H1 (cell line): ENCODE data around the gene MRPL4. TPM values are rescaled to one million over a fixed set of nuclear protein-coding genes. Genes with fewer than 3 reads are reported as not detected.

Experiments used
- CTCF ChIA-PET: fragments of 300-600 bp; sonication (Branson Sonifier 250); formaldehyde crosslinking; loops from one replicate; lab custom pipeline; 2021; ENCODE audit not compliant: partially characterized antibody; lab: Charles Lee
- POLR2A ChIA-PET: fragments of 300-600 bp; sonication (Branson Sonifier 250); formaldehyde crosslinking; loops from one replicate; lab custom pipeline; 2021; ENCODE audit warnings: inconsistent platforms; ENCODE audit not compliant: partially characterized antibody; lab: Charles Lee
- DNase-seq, 2 experiments: peaks; one replicate each; pipeline versions ENCODE4 v3.0.0 to v3.0.0-alpha.2; 2010 to 2022; ENCODE audit warnings: low spot score in 2 of 2, low read depth in 1 of 2, mixed read lengths in 1 of 2
- FAIRE-seq: peaks from 2 replicates; lab custom pipeline; 2011; peaks lifted over from hg19 to GRCh38; lab: Jason Lieb, UNC
- H2AFZ ChIP-seq: 2 replicates; pipeline ENCODE4 v1.8.1; 2012; ENCODE audit warnings: low read length, inconsistent platforms
- H2AK5ac ChIP-seq: 2 replicates; pipeline ENCODE4 v1.6.1; 2013; ENCODE audit warnings: low read depth, low read length
- H2BK120ac ChIP-seq: replicated peaks from 2 replicates; pipeline ENCODE3; 2013; ENCODE audit warnings: low read depth, low read length, inconsistent platforms
- H2BK12ac ChIP-seq: 2 replicates; pipeline ENCODE4 v1.6.1; 2013; ENCODE audit warnings: low read depth, low read length
- H2BK15ac ChIP-seq: 2 replicates; pipeline ENCODE4 v1.6.1; 2013; ENCODE audit warnings: low read length
- H2BK20ac ChIP-seq: 2 replicates; pipeline ENCODE4 v1.6.1; 2013; ENCODE audit warnings: low read length
- H2BK5ac ChIP-seq: 2 replicates; pipeline ENCODE4 v1.6.1; 2013; ENCODE audit warnings: low read depth, low read length
- H3K14ac ChIP-seq: 2 replicates; pipeline ENCODE4 v1.6.1; 2013; ENCODE audit warnings: inconsistent platforms; ENCODE audit not compliant: insufficient read length
- H3K18ac ChIP-seq: 2 replicates; pipeline ENCODE4 v1.6.1; 2013; ENCODE audit warnings: low read length; ENCODE audit errors: extremely low read depth
- H3K23ac ChIP-seq: 2 replicates; pipeline ENCODE4 v1.6.1; 2013; ENCODE audit warnings: inconsistent platforms; ENCODE audit not compliant: insufficient read length
- H3K23me2 ChIP-seq: 2 replicates; pipeline ENCODE4 v1.6.1; 2013; ENCODE audit warnings: low read depth, low read length
- H3K27ac ChIP-seq: 2 replicates; pipeline ENCODE4 v1.6.1; 2011; ENCODE audit warnings: low read depth, low read length, inconsistent platforms
- H3K27me3 ChIP-seq, 4 experiments: replicated peaks in 1 of 4; 1 replicate in 1 of 4; 2 replicates in 3 of 4; pipeline versions ENCODE4 v1.6.1 to v1.8.1; 2011 to 2013; ENCODE audit warnings: low read length in 3 of 4, mild to moderate bottlenecking in 3 of 4, inconsistent platforms in 2 of 4, mixed read lengths in 2 of 4, moderate library complexity in 1 of 4; ENCODE audit not compliant: control insufficient read depth in 3 of 4, insufficient read depth in 3 of 4; ENCODE audit errors: extremely low read depth in 1 of 4
- H3K36me3 ChIP-seq, 4 experiments: 2 replicates each; pipeline versions ENCODE4 v1.6.1 to v1.8.1; 2011 to 2013; ENCODE audit warnings: mild to moderate bottlenecking in 4 of 4, low read length in 3 of 4, moderate library complexity in 2 of 4, control low read depth in 1 of 4, inconsistent platforms in 1 of 4; ENCODE audit not compliant: insufficient read depth in 4 of 4, control insufficient read depth in 2 of 4
- H3K4ac ChIP-seq: replicated peaks from 2 replicates; pipeline ENCODE3; 2013; ENCODE audit warnings: low read length, low read depth, mixed read lengths, inconsistent platforms; ENCODE audit not compliant: insufficient read length
- H3K4me1 ChIP-seq, 4 experiments: replicated peaks in 1 of 4; 1 replicate in 1 of 4; 2 replicates in 3 of 4; pipeline versions ENCODE4 v1.6.1 to v1.8.1; 2011 to 2013; ENCODE audit warnings: low read length in 3 of 4, inconsistent platforms in 2 of 4, mixed read lengths in 1 of 4; ENCODE audit not compliant: insufficient read depth in 4 of 4, control insufficient read depth in 3 of 4
- H3K4me2 ChIP-seq, 2 experiments: 2 replicates each; pipeline versions ENCODE4 v1.6.1 to v1.8.1; 2011 to 2013; ENCODE audit warnings: low read depth in 2 of 2, low read length in 2 of 2, control low read depth in 1 of 2, inconsistent platforms in 1 of 2, mild to moderate bottlenecking in 1 of 2; ENCODE audit not compliant: insufficient read depth in 1 of 2
- H3K4me3 ChIP-seq, 4 experiments: fragments of 200-600, 300-600 bp in 1 of 4; sonication (generic), shearing (Covaris generic), sonication (Bioruptor Twin) in 1 of 4; 2 replicates each; pipeline versions ENCODE4 v1.5.1 to v1.8.1; 2011 to 2016; ENCODE audit warnings: low read length in 4 of 4, low read depth in 3 of 4, control low read depth in 2 of 4, inconsistent platforms in 2 of 4, mild to moderate bottlenecking in 2 of 4, mixed read lengths in 1 of 4, moderate library complexity in 1 of 4; ENCODE audit not compliant: insufficient read depth in 2 of 4; ENCODE audit errors: extremely low read depth in 1 of 4
- H3K56ac ChIP-seq: replicated peaks from 2 replicates; pipeline ENCODE3; 2013; ENCODE audit warnings: low read depth, mild to moderate bottlenecking, mixed read lengths, low read length, inconsistent platforms; ENCODE audit not compliant: insufficient read length
- H3K79me1 ChIP-seq: 2 replicates; pipeline ENCODE4 v1.6.1; 2013; ENCODE audit warnings: low read depth, low read length, control low read depth
- H3K79me2 ChIP-seq, 2 experiments: 2 replicates each; pipeline versions ENCODE4 v1.6.1 to v1.8.1; 2012 to 2013; ENCODE audit warnings: low read length in 2 of 2, mild to moderate bottlenecking in 2 of 2, inconsistent platforms in 1 of 2; ENCODE audit not compliant: insufficient read depth in 2 of 2, control insufficient read depth in 1 of 2
- H3K9ac ChIP-seq, 4 experiments: replicated peaks in 1 of 4; 1 replicate in 1 of 4; 2 replicates in 3 of 4; pipeline versions ENCODE4 v1.6.1 to v1.8.1; 2011 to 2013; ENCODE audit warnings: low read depth in 3 of 4, low read length in 3 of 4, control low read depth in 2 of 4, mild to moderate bottlenecking in 2 of 4, moderate library complexity in 2 of 4, inconsistent platforms in 1 of 4; ENCODE audit errors: extremely low read depth in 1 of 4
- H3K9me3 ChIP-seq, 2 experiments: 2 replicates each; pipeline versions ENCODE4 v1.6.1 to v1.8.1; 2012 to 2013; ENCODE audit warnings: mild to moderate bottlenecking in 2 of 2, moderate library complexity in 2 of 2, control low read depth in 1 of 2, inconsistent platforms in 1 of 2, low read depth in 1 of 2, low read length in 1 of 2, mixed read lengths in 1 of 2; ENCODE audit not compliant: insufficient read depth in 2 of 2
- H4K20me1 ChIP-seq, 2 experiments: replicated peaks in 1 of 2; 2 replicates each; pipeline versions ENCODE3 to v1.8.1; 2011 to 2013; ENCODE audit warnings: inconsistent platforms in 2 of 2, low read length in 2 of 2, mild to moderate bottlenecking in 1 of 2; ENCODE audit not compliant: insufficient read depth in 2 of 2, control insufficient read depth in 1 of 2
- H4K5ac ChIP-seq: 2 replicates; pipeline ENCODE4 v1.6.1; 2013; ENCODE audit warnings: low read length, low read depth, mixed read lengths, inconsistent platforms; ENCODE audit not compliant: insufficient read length
- H4K8ac ChIP-seq: 2 replicates; pipeline ENCODE4 v1.8.0; 2013; ENCODE audit warnings: mild to moderate bottlenecking, moderate library complexity, low read length, inconsistent platforms; ENCODE audit not compliant: insufficient read depth; ENCODE audit errors: extremely low read depth
- H4K91ac ChIP-seq: replicated peaks from 2 replicates; pipeline ENCODE3; 2013; ENCODE audit warnings: low read length, mixed read lengths, inconsistent platforms; ENCODE audit not compliant: insufficient read length
- KDM1A ChIP-seq: fragments of 200-600, 300-600 bp; sonication (generic); IDR thresholded peaks from 2 replicates; pipeline ENCODE4 v1.7.1; 2016; ENCODE audit warnings: mild to moderate bottlenecking, low read length, borderline replicate concordance
- RAD21 ChIP-seq, 2 experiments: IDR thresholded peaks in 1 of 2; conservative IDR thresholded peaks in 1 of 2; 2 replicates each; pipeline ENCODE4 v1.6.1; 2011; ENCODE audit warnings: low read depth in 2 of 2, low read length in 2 of 2, improper control_type of control experiment in 1 of 2, inconsistent platforms in 1 of 2, mild to moderate bottlenecking in 1 of 2, moderate library complexity in 1 of 2
- RFX5 ChIP-seq: IDR thresholded peaks from 2 replicates; pipeline ENCODE4 v1.6.1; 2011; ENCODE audit warnings: low read depth, low read length, improper control_type of control experiment, borderline replicate concordance
- TAF1 ChIP-seq: IDR thresholded peaks from 2 replicates; pipeline ENCODE4 v1.6.1; 2011; ENCODE audit warnings: mild to moderate bottlenecking, low read depth, low read length
- WGBS, 2 experiments: shearing (Covaris generic) in 1 of 2; methylation state at CpG; one replicate each; pipeline versions ENCODE4 v1.1.6 to v1.1.7; 2013 to 2015; ENCODE audit warnings: low lambda C conversion rate in 2 of 2, mixed read lengths in 2 of 2, inconsistent platforms in 1 of 2, low coverage in 1 of 2, missing lambda C conversion rate in 1 of 2; ENCODE audit not compliant: insufficient replicate concordance in 2 of 2, insufficient coverage in 1 of 2, insufficient read length in 1 of 2; ENCODE audit errors: extremely low coverage in 1 of 2, missing lambda C conversion rate in 1 of 2; 5-methylcytosine and 5-hydroxymethylcytosine counted together
- polyA plus RNA-seq, 7 experiments: library from polyadenylated mRNA; depleted of rRNA in 3 of 7; stranded (reverse) in 5 of 7; unstranded in 2 of 7; fragments of >200 nt in 5 of 7; fragments of 200-250 nt in 2 of 7; gene quantifications; 1 replicate in 5 of 7; 2 replicates in 1 of 7; 4 replicates in 1 of 7; pipeline versions ENCODE4 v1.2.1 to v1.2.3, GENCODE V29; 2011 to 2013; ENCODE audit warnings: missing spikeins in 2 of 7, mixed read lengths in 2 of 7
- total RNA-seq: library from RNA; stranded (reverse); fragmentation: NEBNext Ultra II Directional; extraction: Animal tissue kit (Norgen Biotek cat#: 25700); gene quantifications from 2 replicates; pipeline ENCODE4 v1.2.1, GENCODE V29; 2021
- TF ChIP-seq, protein P1 (sequence below), 3 experiments: IDR thresholded peaks; 1 replicate in 2 of 3; 2 replicates in 1 of 3; pipeline versions ENCODE4 v1.5.1 to v1.6.1; 2011; ENCODE audit warnings: low read length in 3 of 3, mild to moderate bottlenecking in 3 of 3, inconsistent platforms in 2 of 3, low read depth in 1 of 3, moderate library complexity in 1 of 3; ENCODE audit not compliant: insufficient read depth in 1 of 3; ENCODE audit errors: control extremely low read depth in 1 of 3

Gene MRPL4
- total and polyA plus RNA-seq, 2 of the 8 experiments (the other 6 are each of a cell fraction or from before 2014, with no cell fraction given), result 82.3 to 187 TPM

DNA sequence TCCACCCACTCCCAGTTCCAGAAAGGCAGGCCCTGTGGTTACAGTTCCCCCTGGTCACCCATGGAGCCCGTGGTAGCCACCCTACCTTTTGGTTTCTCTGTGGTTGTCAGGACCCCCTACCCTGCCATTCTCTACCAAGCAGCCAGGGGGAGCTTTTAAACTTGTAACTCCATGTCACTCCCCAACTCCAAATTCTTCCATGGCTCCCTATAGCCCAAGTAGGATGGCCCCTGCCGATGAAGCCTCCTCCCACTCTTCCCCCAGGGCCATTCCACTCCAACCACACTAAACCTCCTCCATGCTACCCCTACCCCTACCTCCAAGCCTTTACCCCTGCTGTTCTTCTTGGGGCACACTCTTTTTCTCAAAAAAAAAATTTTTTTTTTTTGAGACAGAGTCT lies 23.1 kb upstream of the MRPL4 start:
- Histone ChIP-seq H4K5ac (no peak overlapping the region), H3K4ac (no peak overlapping the region), H3K4me2 (no peak overlapping the region; a peak in 1 of 4 replicates), H3K79me1 (peaks cover 11% of the 10 kb centered on the region), H2BK20ac (no peak overlapping the region), H4K8ac (no peak overlapping the region), H2BK12ac (no peak overlapping the region), H2BK120ac (no peak overlapping the region), H4K91ac (no peak overlapping the region), H3K9ac (no peak overlapping the region), H4K20me1 (peaks cover 11 to 12% of the 10 kb centered on the region in 2 experiments), H2AFZ (no peak overlapping the region), H3K36me3 (peaks cover 0 to 3% (median under 1%) of the 10 kb centered on the region in 4 experiments; a peak in 3 of 8 replicates), H3K4me3 (no peak overlapping the region), H2BK15ac (no peak overlapping the region), H3K4me1 (peaks cover 3 to 7% (median 3%) of the 10 kb centered on the region in 4 experiments; a peak in 4 of 7 replicates), H3K27me3 (0 out of 7 replicates have a peak, but pooled peaks cover 0 to 3% (median 0%) of the 10 kb centered on the region in 4 experiments), H3K79me2 (peaks cover 0 to 16% of the 10 kb centered on the region in 2 experiments; a peak in 2 of 4 replicates), H2AK5ac (no peak overlapping the region), H3K18ac (no peak overlapping the region), H3K23me2 (peaks cover 10% of the 10 kb centered on the region; the same call in 1 of the 2 replicates), H3K9me3 (no peaks in the 10 kb centered on the region), H3K23ac (no peak overlapping the region), H3K56ac (no peak overlapping the region), H2BK5ac (no peak overlapping the region), H3K14ac (no peak overlapping the region), H3K27ac (no peak overlapping the region)
- 85% methylated on average over 2 of the region's 2 CpGs; no CpG with 5 or more reads in 1 of the 2 experiments for WGBS, 2 experiments
- TF ChIP-seq KDM1A (peak; percentile 60; the same call in 1 of the 2 replicates), TAF1 (no peak), RFX5 (no peak), RAD21 (IDR thresholded peaks at IDR 0.05 in 1 of 2, conservative IDR thresholded peaks at IDR 0.05 in 1 of 2; ENCODE audit: low read depth in 2 of 2, low read length in 2 of 2) (peak; percentile 24 to 41; a peak in 3 of 4 replicates)
- TF ChIP-seq, protein P1, sequence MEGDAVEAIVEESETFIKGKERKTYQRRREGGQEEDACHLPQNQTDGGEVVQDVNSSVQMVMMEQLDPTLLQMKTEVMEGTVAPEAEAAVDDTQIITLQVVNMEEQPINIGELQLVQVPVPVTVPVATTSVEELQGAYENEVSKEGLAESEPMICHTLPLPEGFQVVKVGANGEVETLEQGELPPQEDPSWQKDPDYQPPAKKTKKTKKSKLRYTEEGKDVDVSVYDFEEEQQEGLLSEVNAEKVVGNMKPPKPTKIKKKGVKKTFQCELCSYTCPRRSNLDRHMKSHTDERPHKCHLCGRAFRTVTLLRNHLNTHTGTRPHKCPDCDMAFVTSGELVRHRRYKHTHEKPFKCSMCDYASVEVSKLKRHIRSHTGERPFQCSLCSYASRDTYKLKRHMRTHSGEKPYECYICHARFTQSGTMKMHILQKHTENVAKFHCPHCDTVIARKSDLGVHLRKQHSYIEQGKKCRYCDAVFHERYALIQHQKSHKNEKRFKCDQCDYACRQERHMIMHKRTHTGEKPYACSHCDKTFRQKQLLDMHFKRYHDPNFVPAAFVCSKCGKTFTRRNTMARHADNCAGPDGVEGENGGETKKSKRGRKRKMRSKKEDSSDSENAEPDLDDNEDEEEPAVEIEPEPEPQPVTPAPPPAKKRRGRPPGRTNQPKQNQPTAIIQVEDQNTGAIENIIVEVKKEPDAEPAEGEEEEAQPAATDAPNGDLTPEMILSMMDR (IDR thresholded peaks at IDR 0.05; ENCODE audit: control extremely low read depth in 1 of 3, insufficient read depth in 1 of 3, low read depth in 1 of 3, low read length in 3 of 3), result peak; percentile 40 to 59 (median 43)
- DNase-seq (no peak), FAIRE-seq (peak; percentile 28)
- POLR2A ChIA-PET, result interaction anchor here (0.7 to 1.4 kb wide), 5 partner anchors 9 to 30 kb away, joined by 3 to 5 read pairs (median 3); no protein-coding TSS in a partner anchor
- CTCF ChIA-PET, result interaction anchor here (0.9 to 6.4 kb wide), 12 partner anchors 10 to 46 kb away, joined by 3 to 59 read pairs (median 8); partner anchors contain the start of gene DNMT1
